ENCODE results near the gene TMEM106C.

DNA sequence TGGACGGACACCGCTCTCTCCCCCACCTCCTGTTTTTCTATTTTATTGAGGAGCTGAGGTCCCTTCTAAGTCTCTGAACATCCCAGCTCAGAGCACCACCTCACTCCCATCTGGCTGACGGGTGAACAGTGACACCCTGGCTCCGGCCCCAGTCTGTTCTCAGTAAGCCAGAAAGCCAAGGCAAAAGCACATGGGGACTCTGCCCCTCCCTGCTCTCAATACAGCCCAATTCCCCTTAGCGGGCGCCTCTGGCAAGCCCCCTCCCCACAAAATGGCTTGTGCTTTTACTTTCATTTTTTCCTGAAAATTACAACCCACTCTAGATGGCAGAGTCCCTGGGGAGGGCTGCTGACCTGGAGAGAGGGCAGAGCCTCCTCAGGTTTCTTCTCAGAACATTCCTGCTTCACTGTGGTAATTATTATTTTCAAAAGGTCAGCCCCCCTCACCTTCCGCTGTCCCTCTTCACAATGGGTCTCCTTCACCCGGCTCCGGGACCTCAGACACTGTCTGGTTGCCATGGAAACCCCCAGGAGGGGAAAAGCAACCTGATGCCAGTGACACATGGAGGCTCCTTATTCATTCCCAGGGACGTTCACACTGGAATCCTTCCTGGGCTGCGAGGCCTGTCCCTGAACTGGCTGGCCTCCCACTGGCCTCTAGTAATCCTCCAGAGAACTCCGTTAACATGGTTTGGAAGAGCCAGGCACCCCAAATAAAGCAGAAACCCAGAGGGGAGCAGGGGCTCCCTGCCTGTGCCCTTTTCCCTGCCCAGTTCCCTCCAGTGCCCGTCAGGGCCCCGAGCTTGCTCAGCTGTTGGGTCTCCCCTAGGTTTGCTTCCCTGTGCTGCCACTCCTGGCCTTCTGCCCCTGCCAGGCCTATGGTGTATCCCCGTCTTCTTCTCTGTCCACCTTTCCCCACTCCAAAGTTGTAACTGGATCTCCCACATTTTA, 25.0 kb downstream of the TMEM106C start:
- TF ChIP-seq, protein P1, sequence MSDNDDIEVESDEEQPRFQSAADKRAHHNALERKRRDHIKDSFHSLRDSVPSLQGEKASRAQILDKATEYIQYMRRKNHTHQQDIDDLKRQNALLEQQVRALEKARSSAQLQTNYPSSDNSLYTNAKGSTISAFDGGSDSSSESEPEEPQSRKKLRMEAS (IDR thresholded peaks at IDR 0.05): no peak
- TF ChIP-seq FOXA1 (IDR thresholded peaks at IDR 0.05) (no peak), RAD21 (IDR thresholded peaks at IDR 0.05) (no peak), NR2F2 (IDR thresholded peaks at IDR 0.05) (no peak), SP1 (IDR thresholded peaks at IDR 0.05) (no peak)
- TF ChIP-seq, protein P2, sequence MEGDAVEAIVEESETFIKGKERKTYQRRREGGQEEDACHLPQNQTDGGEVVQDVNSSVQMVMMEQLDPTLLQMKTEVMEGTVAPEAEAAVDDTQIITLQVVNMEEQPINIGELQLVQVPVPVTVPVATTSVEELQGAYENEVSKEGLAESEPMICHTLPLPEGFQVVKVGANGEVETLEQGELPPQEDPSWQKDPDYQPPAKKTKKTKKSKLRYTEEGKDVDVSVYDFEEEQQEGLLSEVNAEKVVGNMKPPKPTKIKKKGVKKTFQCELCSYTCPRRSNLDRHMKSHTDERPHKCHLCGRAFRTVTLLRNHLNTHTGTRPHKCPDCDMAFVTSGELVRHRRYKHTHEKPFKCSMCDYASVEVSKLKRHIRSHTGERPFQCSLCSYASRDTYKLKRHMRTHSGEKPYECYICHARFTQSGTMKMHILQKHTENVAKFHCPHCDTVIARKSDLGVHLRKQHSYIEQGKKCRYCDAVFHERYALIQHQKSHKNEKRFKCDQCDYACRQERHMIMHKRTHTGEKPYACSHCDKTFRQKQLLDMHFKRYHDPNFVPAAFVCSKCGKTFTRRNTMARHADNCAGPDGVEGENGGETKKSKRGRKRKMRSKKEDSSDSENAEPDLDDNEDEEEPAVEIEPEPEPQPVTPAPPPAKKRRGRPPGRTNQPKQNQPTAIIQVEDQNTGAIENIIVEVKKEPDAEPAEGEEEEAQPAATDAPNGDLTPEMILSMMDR (IDR thresholded peaks at IDR 0.05; ENCODE audit: low read depth, low read length, missing input control): no peak

All from liver (tissue), 3 donors.